BLaER1 (cell line): Measurements from ENCODE around the gene TESPA1.

Source experiments
- H3K27ac ChIP-seq: shearing (Covaris generic); formaldehyde crosslinking; 2 replicates; pipeline ENCODE4 v1.8.1; 2022
- H3K27me3 ChIP-seq: shearing (Covaris generic); formaldehyde crosslinking; 2 replicates; pipeline ENCODE4 v1.8.1; 2022
- H3K36me3 ChIP-seq: shearing (Covaris generic); formaldehyde crosslinking; 2 replicates; pipeline ENCODE4 v1.8.1; 2022
- H3K4me1 ChIP-seq: shearing (Covaris generic); formaldehyde crosslinking; 2 replicates; pipeline ENCODE4 v1.8.1; 2022
- H3K4me2 ChIP-seq: shearing (Covaris generic); formaldehyde crosslinking; 2 replicates; pipeline ENCODE4 v1.8.1; 2022
- H3K4me3 ChIP-seq: shearing (Covaris generic); formaldehyde crosslinking; 2 replicates; pipeline ENCODE4 v1.8.1; 2022
- H3K9ac ChIP-seq: shearing (Covaris generic); formaldehyde crosslinking; 2 replicates; pipeline ENCODE4 v1.8.1; 2022
- H3K9me3 ChIP-seq: shearing (Covaris generic); formaldehyde crosslinking; 2 replicates; pipeline ENCODE4 v1.8.1; 2022
- H4K20me1 ChIP-seq: shearing (Covaris generic); formaldehyde crosslinking; 2 replicates; pipeline ENCODE4 v1.8.1; 2022
- Cebpa-rat ChIP-seq: shearing (Covaris generic); IDR thresholded peaks from 2 replicates; pipeline ENCODE4 v1.8.1; 2022

TESPA1 gene

DNA sequence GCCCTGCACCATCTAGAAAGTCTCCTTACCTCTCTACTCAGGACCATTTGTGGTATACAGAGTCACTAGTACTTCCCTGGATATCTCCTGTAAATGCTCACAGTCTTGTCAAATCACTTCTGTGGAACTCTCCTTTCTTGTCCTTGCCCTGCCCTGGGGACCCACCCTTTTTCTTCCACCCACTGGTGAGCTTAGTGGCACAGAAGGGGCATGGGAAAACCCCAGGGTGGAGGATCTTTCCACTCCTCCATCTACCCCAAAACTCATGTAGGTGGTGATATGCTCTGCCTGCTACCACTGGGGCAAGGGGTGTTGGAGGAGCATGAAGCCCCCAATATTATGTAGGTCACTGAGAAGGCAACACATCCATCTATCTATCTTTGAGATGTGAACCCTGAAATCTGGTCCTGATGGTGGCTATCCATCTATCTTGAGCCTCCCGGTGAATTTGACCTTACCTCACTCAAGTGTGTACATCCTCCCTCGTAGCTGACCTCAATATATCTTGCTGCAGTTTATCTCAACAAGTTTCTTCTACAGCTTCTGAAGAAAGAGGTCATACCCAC, 943 bp downstream of the TESPA1 start:
- H3K9ac ChIP-seq: no peak overlapping the region
- no peak overlapping the region for H3K27ac ChIP-seq
- peak overlapping the region; percentile 65; the same call in 1 of the 2 replicates for H3K4me2 ChIP-seq
- H3K27me3 ChIP-seq: no peaks in the 10 kb centered on the region
- H3K36me3 ChIP-seq: no peaks in the 10 kb centered on the region
- no peaks in the 10 kb centered on the region for H3K9me3 ChIP-seq
- TF ChIP-seq Cebpa-rat: no peak
- no peaks in the 10 kb centered on the region for H4K20me1 ChIP-seq
- peaks cover 22% of the 10 kb centered on the region for H3K4me1 ChIP-seq
- H3K4me3 ChIP-seq: no peak overlapping the region

DNA sequence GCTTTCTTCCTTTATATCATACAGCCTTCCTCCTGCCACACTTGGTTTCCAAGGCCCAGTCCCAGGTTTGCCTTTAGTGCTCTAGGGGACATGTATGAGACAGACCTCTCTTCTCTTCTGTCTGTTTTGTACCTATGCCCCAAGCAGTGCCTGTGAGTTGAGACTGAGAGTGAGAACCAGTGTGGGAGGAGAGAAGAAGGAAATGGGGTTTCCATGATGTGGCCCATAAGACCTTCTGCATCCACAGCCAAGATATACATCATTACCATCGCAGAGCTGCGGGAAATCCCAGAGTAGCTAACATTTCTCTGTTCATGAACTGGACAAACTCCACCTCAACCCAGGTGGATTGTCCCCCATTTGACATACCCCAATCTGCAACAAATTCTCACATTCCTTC, 2.8 kb downstream of the TESPA1 start:
- Histone ChIP-seq H3K4me2 (no peak overlapping the region), H4K20me1 (no peaks in the 10 kb centered on the region), H3K27ac (no peak overlapping the region), H3K27me3 (no peaks in the 10 kb centered on the region), H3K4me1 (peaks cover 19% of the 10 kb centered on the region), H3K36me3 (no peaks in the 10 kb centered on the region), H3K9ac (no peak overlapping the region), H3K4me3 (no peak overlapping the region), H3K9me3 (no peaks in the 10 kb centered on the region)
- TF ChIP-seq Cebpa-rat: no peak

DNA sequence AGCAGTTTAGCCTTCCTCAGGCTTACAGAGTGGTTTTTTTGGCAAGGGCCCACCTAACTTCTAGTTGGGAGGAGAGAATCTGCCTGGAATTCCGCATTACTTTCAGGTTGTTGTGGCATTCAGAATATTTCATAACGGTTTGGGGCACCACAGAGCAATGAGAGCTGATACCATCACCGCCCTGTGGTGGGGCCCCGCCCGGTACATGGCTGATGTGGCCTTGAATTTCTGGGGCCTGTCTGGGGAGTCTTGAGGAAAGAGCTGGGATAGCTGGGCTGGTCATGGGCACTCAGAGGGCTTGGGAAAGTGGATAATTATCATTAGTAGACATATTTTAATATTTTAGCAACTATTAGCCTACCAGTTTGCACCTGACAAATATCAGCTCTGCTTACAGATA, 4.2 kb downstream of the TESPA1 start:
- Histone ChIP-seq H3K27me3 (no peaks in the 10 kb centered on the region), H3K36me3 (no peaks in the 10 kb centered on the region), H3K4me1 (peaks cover 17% of the 10 kb centered on the region), H3K27ac (no peak overlapping the region), H4K20me1 (no peaks in the 10 kb centered on the region), H3K9ac (no peak overlapping the region), H3K4me2 (no peak overlapping the region), H3K4me3 (no peak overlapping the region), H3K9me3 (no peaks in the 10 kb centered on the region)
- TF ChIP-seq Cebpa-rat: no peak

DNA sequence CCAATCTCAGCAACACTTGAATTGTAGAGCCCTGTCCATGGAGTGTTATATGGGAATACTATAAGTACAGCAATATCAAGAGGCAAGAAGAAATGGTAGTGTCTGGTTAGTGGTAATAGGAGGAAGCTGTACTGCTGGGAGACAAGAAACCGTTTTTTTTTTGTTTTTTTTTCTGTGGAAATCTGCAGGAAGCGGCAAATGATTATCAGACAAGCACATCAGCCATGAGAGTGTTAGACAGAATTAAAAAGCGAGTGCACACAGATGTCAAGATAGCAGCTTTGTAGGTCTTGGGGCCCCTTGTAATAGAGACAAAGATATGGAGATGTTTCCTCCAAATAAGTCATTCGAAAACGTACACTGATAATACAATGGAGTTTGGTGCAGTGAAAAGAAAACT, 6.7 kb downstream of the TESPA1 start:
- no peaks in the 10 kb centered on the region for H4K20me1 ChIP-seq
- no peak overlapping the region for H3K9ac ChIP-seq
- H3K4me1 ChIP-seq: no peaks in the 10 kb centered on the region
- H3K27me3 ChIP-seq: no peaks in the 10 kb centered on the region
- H3K36me3 ChIP-seq: no peaks in the 10 kb centered on the region
- no peak for TF ChIP-seq Cebpa-rat
- no peak overlapping the region for H3K4me3 ChIP-seq
- H3K27ac ChIP-seq: no peak overlapping the region
- 0 out of 2 replicates have a peak overlapping the region, but pooled peaks have one; percentile 1 for H3K4me2 ChIP-seq
- no peaks in the 10 kb centered on the region for H3K9me3 ChIP-seq

DNA sequence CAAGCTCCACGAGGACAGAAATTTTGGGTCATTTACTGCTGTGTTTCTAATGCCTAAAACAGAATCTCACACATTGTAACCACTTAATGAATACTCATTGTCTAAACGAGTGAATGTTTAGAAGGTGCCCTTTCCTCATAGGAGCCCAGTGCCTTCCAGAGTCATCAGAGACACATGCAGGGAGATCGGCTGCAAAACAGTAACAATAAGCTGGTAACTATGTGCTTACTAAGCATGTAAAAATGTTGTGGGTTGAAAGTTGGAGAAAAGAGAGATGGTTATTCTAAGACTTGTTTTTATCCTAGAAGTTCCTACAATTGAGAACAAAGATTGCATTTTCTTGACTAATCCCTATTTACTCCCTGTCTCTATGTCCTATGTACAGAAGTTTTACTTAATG, 7.4 kb downstream of the TESPA1 start:
- Histone ChIP-seq H3K9me3 (no peaks in the 10 kb centered on the region), H4K20me1 (no peaks in the 10 kb centered on the region), H3K4me1 (no peaks in the 10 kb centered on the region), H3K4me3 (no peak overlapping the region), H3K36me3 (no peaks in the 10 kb centered on the region), H3K27me3 (no peaks in the 10 kb centered on the region), H3K4me2 (no peak overlapping the region), H3K27ac (no peak overlapping the region), H3K9ac (no peak overlapping the region)
- TF ChIP-seq Cebpa-rat: no peak

DNA sequence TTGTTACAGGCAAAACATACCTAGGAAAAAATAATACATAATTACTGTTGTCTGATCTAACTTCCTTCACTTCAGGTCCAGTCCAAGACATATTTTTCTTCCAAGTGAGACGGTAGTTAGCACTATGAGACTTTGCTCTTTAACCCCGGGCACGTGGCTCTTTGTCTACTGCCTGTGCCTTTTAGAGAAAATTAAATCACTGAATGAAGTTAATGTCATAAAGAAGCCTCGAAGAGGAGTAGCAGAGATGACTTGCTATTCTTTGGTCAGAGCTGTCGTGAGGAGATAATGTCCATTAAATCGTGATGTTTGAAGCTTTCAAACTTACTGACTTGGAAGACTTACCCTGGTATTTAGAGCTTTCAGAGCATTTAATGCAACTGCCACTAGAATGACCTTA, 8.7 kb downstream of the TESPA1 start:
- H4K20me1 ChIP-seq: no peaks in the 10 kb centered on the region
- H3K4me2 ChIP-seq: no peak overlapping the region
- no peaks in the 10 kb centered on the region for H3K27me3 ChIP-seq
- no peak overlapping the region for H3K27ac ChIP-seq
- TF ChIP-seq Cebpa-rat: no peak
- H3K9ac ChIP-seq: no peak overlapping the region
- H3K4me3 ChIP-seq: no peak overlapping the region
- H3K4me1 ChIP-seq: no peaks in the 10 kb centered on the region
- no peaks in the 10 kb centered on the region for H3K9me3 ChIP-seq
- H3K36me3 ChIP-seq: no peaks in the 10 kb centered on the region

DNA sequence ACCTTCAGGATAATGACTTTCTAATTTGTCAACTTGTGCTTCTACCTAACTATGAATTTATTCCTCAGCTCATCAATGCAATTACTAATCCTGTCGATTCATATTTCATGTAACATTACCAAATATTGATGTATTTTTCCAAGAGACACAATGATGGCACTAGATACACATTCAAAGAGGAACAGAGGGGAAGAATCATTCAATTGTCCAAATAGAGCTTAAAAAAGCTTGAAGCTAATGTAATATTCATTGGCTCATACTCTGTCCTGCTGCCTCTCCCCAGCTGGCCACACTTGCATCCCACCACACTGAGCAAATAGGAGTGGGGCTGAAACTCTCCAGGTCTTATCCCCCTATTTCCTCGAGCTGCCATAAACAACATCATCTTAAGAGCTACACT, 9.3 kb downstream of the TESPA1 start:
- Histone ChIP-seq H3K36me3 (no peaks in the 10 kb centered on the region), H3K4me2 (no peak overlapping the region), H3K4me1 (no peaks in the 10 kb centered on the region), H3K4me3 (no peak overlapping the region), H3K9ac (no peak overlapping the region), H4K20me1 (no peaks in the 10 kb centered on the region), H3K27ac (no peak overlapping the region), H3K27me3 (no peaks in the 10 kb centered on the region), H3K9me3 (no peaks in the 10 kb centered on the region)
- TF ChIP-seq Cebpa-rat: no peak

DNA sequence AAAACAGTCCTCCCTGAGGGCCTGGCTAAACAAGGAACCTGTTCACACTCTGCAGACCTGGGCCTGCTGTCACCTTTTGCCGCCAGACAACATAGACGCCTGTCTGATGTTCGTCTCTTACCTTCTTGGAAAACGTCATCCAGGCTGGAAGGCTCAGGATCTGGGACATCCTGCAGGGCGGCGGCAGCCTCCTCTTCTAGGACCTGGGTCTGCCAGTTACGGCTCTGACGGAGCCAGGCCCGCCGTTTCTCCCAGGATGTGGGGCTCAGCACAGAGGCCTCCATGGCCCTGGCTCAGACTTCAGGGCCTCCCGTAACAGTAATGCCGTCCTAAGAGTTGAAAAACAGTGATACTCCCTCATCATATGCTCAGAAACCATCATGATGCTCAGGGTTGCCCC, 10.3 kb downstream of the TESPA1 start:
- no peak for TF ChIP-seq Cebpa-rat
- H3K27me3 ChIP-seq: no peaks in the 10 kb centered on the region
- H3K9me3 ChIP-seq: no peaks in the 10 kb centered on the region
- H3K4me1 ChIP-seq: no peaks in the 10 kb centered on the region
- no peak overlapping the region for H3K4me3 ChIP-seq
- no peak overlapping the region for H3K27ac ChIP-seq
- no peaks in the 10 kb centered on the region for H3K36me3 ChIP-seq
- H3K4me2 ChIP-seq: no peak overlapping the region
- no peak overlapping the region for H3K9ac ChIP-seq
- H4K20me1 ChIP-seq: no peaks in the 10 kb centered on the region

DNA sequence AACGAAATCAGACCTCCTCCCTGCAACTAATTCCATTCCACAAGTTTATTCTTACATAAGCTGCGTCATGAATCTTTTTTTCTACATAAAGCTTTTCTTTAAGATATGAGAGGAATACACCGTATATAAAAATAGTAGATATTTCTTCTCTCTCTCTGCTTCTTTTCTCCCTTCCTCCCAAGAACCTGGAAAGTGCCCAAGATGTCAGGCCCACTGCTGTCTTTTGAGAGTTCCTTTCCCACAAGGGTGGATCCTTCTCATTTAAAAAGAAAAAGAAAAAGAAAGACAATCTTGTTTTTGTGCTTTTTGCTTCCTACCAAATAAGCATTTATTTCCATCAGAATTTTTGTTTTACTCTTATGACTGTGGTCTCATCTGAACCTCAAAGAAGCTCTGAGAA, 11.0 kb downstream of the TESPA1 start:
- Histone ChIP-seq H3K27me3 (no peaks in the 10 kb centered on the region), H3K27ac (no peak overlapping the region), H3K9ac (no peak overlapping the region), H3K4me2 (no peak overlapping the region), H4K20me1 (no peaks in the 10 kb centered on the region), H3K4me1 (no peaks in the 10 kb centered on the region), H3K36me3 (no peaks in the 10 kb centered on the region), H3K9me3 (no peaks in the 10 kb centered on the region), H3K4me3 (no peak overlapping the region)
- no peak for TF ChIP-seq Cebpa-rat

DNA sequence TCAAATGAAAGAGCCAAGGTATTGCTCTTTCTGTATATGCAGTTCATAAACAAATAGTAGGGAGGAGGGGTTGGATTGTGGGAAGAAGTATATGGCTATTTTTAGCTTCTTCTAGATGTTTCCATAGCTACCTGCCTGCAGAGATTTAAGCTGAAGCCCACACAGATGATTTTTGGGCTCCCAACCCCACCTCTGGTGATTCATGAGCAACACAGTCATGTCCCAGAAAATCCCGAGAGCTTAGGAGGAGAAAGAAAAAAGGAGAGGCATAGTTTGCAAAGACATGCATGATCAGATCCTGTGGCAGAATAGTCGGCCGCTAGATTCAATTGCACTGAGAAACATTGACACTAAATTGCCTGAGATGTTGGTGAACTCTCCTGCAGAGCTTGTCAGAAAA, 13.8 kb downstream of the TESPA1 start:
- Histone ChIP-seq H3K9me3 (no peaks in the 10 kb centered on the region), H3K9ac (no peak overlapping the region), H3K36me3 (no peaks in the 10 kb centered on the region), H3K4me3 (no peak overlapping the region), H3K27ac (no peak overlapping the region), H3K4me1 (peaks cover 13% of the 10 kb centered on the region), H3K27me3 (no peaks in the 10 kb centered on the region), H3K4me2 (no peak overlapping the region), H4K20me1 (no peaks in the 10 kb centered on the region)
- no peak for TF ChIP-seq Cebpa-rat

DNA sequence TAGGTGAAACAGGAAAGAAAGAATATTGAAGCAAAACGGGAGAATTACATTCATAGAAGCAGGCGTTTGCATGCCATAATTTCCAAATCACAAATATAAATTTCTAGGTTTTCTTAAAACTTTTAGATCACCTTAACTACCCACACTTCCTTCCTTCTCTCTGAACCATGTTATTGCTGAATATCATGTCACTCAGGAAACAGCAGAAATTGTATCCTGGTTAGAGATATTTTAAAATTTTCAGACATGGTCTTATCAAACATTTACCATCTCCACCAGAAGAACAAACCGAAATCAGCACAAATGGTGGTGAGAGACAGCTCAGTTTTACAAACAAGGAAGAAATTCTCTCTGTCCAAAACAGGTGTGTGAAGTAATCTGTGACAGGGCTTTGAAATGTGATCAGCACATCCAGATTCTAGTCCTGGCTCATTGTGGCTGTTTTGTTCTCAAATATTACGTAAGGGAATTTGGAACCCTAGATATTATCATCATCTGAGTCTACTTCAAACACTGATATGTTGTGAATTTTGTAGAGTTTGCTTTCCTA, 16.3 kb downstream of the TESPA1 start:
- no peaks in the 10 kb centered on the region for H3K9me3 ChIP-seq
- H3K27ac ChIP-seq: no peak overlapping the region
- no peaks in the 10 kb centered on the region for H3K27me3 ChIP-seq
- H3K9ac ChIP-seq: no peak overlapping the region
- no peak for TF ChIP-seq Cebpa-rat
- H3K4me2 ChIP-seq: no peak overlapping the region
- no peak overlapping the region for H3K4me3 ChIP-seq
- H3K4me1 ChIP-seq: peaks cover 13% of the 10 kb centered on the region
- no peaks in the 10 kb centered on the region for H4K20me1 ChIP-seq
- H3K36me3 ChIP-seq: no peaks in the 10 kb centered on the region
